SK-MEL-5 (cell line): Measurements from ENCODE around the gene CRADD. TPM values are rescaled to one million over a fixed set of nuclear protein-coding genes. Genes with fewer than 3 reads are reported as not detected.
"Not testable (repeated sequence)": the region's sequence is repeated elsewhere in the genome, so short reads cannot be mapped to it uniquely, and the experiment has no call there.

Experiments used
- DNase-seq: peaks from one replicate; pipeline ENCODE4 v3.0.0-alpha.2; 2016; ENCODE audit warnings: low read depth, low spot score
- in situ Hi-C: cut with HindIII; loops from 2 replicates; pipeline ENCODE4 v1.10.0; 2016; ENCODE audit warnings: low sequenced_read_pairs, high pct_unique_total_duplicates, low pct_unique_long_range_greater_than_20kb
- total RNA-seq: library from RNA; depleted of rRNA; stranded (reverse); fragments of >200 nt; shearing (Covaris generic); gene quantifications from 2 replicates; pipeline ENCODE4 v1.2.3, GENCODE V29; 2014

Gene CRADD
- total RNA-seq, 1 experiment from 2014 or later = 24.4 TPM

DNA sequence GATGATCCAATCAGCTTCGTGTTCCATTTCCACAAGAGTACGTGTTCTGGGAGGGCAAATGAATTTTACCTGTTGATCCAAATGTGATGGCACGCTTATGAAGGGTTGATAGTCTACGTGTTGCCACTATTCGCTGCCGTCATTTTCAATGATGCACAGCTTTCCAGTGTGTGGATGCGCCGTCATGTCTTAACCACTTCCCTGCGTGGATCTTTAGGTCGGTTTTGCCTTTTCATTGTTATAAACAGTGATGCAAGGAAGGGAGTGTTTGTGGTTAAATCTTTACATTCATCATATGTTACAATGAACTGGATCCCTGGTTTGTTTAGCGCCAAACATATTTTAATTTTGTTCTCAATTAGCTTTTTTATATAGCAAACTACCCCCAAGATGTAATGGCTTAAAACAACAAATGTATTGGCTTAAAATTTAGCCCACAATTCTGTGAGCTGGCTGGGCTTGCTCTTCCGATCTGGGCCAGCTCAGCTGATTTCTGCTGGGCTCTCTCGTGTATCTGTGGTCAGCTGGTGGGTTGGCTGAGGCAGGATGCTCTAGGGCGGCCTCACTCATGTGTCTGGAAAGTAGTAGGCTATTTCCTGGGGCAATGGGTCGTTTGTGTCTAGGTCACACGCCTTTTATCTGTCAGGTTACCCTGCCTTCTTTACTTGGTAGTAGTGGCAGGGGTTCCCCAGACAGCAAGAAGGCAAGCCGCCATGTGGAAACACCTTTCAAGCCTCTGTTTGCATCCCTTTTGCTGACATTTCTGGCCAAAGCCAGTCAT, 176.7 kb downstream of the CRADD start:
- in situ Hi-C loops = no loop called here
- DNase-seq = no peak

DNA sequence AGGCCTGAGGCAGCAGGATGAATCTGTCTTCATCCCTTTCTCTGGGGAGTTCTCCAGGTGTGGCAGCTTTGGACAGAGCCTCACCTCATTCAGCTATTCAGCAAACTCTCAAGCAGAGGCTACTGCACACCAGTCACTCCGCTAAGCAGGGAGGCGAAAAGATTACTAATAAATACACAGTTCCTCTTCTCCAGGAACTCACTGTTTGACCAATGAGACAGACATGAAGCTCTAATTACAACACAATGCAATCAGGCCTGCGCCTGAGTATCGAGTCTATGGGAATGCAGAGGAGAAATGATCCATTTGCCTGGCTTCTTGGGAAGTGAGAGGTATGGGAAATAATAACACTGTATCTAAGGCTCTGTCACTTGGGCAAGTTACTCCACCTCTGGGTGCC, 178.1 kb downstream of the CRADD start:
- DNase-seq = no peak
- in situ Hi-C loops = no loop called here

GRCh38 chr12:93856611-93857010, 179.4 kb downstream of the CRADD start:
- DNase-seq = no peak
- in situ Hi-C loops = no loop called here

- in situ Hi-C loops = no loop called here
- DNase-seq = peak; percentile 11
Measured at GRCh38 chr12:93857279-93857938, 180.2 kb downstream of the CRADD start.

DNA sequence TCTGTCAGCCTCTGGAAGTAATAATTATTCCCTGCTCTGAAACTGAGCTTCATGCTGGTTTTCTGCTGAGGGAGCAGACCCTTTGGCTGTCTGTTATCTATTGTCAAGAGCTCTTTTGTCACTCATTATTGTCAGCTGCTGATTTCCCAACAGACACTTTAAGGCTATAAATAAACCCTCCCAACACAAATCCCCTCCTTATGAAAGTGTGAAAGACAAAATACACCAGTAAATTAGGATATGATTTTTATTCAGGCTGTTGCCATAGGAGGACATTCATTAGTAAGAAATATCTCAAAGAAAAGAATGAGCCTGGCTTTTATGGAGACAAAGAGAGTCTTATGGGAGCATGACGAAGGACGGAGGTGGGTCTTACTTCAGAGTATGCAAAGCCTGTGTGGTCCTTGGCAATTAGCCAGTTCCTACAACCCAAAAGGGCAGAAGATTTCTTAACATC, 180.8 kb downstream of the CRADD start:
- in situ Hi-C loops = no loop called here

DNA sequence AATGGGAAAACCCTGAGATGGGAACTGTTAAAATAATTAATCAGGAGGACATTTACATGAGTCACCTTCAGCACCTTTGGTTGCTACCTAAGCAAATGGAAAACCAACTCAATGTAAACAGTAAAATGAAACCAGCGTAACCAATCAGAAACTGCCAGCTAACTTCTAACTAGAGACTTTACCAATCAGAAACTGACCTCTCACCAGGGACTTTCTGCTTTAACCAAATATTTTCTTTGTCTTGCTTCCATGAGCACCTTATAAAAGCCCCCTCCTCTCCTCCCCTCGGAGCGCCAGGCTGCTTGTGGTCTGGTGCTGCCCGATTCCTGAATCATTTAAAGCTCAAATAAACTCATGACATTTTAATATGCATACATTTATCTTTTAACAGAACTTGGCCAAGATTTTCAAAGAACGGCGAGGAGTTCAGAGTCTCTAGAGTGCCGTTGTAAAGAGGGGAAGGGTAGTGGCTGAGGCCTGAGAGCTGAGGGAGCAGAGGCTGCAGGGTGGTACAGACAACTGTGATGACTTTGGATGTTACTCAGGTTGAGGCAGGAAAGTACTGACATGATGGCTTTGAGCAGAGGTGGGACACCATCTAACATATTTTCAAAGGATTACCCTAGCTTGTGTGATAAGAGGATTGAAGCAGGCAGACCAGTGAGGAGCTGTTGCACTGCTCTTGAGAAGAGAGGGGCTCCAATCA, 183.6 kb downstream of the CRADD start:
- in situ Hi-C loops = no loop called here
- DNase-seq = no peak

More for the DNA sequence above, 180.8 kb downstream of the CRADD start:
- DNase-seq = peak; percentile 31

DNA sequence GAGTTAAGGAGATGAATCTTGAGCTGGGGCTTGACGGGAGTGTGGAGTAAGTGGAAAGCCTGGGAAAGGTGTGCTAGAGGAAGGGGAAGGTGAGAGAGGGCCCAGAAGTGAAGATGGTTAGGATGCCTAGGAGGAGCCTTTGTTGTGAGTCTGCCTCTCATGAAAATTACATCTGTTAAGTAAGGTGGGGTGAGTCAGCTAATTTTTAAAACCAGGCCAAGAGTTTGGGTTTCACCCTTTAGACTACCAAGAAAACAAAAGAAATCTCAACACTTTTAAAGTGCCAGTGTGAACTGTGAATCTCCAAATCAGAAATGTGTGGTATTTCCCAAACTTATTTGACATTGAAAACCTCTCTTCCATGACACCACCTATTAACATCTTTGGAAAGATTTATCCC, 185.2 kb downstream of the CRADD start:
- no peak for DNase-seq
- in situ Hi-C loops = no loop called here

GRCh38 chr12:93865751-93866150, 188.6 kb downstream of the CRADD start:
- in situ Hi-C loops = no loop called here

GRCh38 chr12:93868771-93869170, 191.6 kb downstream of the CRADD start:
- in situ Hi-C loops = no loop called here
- no peak for DNase-seq

More at GRCh38 chr12:93865751-93866150, 188.6 kb downstream of the CRADD start:
- DNase-seq = no peak

GRCh38 chr12:93870020-93870795, 193.0 kb downstream of the CRADD start:
- in situ Hi-C loops = no loop called here
- DNase-seq = no peak

DNA sequence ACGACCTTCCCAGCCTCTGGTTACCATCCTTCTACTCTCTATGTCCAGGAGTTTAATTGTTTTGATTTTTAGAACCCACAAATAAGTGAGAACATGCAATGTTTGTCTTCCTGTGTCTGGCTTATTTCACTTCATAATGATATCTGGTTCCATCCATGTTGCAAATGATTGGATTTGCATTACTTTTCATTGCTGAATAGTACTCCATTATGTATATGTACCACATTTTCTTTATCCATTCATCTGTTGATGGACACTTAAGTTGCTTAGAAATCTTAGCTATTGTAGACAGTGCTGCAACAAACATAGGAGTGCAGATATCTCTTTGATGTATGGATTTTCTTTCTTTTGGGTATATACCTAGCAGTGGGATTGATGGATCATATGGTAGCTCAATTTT, 194.4 kb downstream of the CRADD start:
- DNase-seq, in situ Hi-C loops: not testable (repeated sequence)

- DNase-seq = no peak
- in situ Hi-C loops = no loop called here
Measured at GRCh38 chr12:93873561-93873960, 196.4 kb downstream of the CRADD start.

- DNase-seq = no peak
- in situ Hi-C loops = no loop called here
Measured at GRCh38 chr12:93875157-93875556, 198.0 kb downstream of the CRADD start.

DNA sequence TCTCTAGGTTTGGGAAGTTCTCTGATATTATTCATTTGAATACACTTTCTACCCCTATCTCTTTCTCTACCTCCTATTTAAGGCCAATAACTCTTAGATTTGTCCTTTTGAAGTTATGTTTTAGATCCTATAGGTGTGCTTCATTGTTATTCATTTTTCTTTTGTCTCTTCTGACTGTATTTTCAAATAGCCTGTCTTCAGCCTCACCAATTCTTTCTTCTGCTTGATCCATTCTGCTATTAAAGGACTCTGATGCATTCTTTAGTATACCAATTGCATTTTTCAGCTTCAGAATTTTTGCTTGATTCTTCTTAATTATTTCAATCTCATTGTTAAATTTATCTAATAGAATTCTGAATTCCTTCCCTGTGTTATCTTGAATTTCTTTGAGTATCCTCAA, 199.2 kb downstream of the CRADD start:
- no peak for DNase-seq

GRCh38 chr12:93877446-93877845, 200.3 kb downstream of the CRADD start:
- in situ Hi-C loops = no loop called here
- no peak for DNase-seq

More for the DNA sequence above, 199.2 kb downstream of the CRADD start:
- in situ Hi-C loops = no loop called here

GRCh38 chr12:93879476-93880421, 202.6 kb downstream of the CRADD start:
- DNase-seq = no peak
- in situ Hi-C loops = no loop called here
